ENCODE measurements around the gene CLCN4.

Gene CLCN4

DNA sequence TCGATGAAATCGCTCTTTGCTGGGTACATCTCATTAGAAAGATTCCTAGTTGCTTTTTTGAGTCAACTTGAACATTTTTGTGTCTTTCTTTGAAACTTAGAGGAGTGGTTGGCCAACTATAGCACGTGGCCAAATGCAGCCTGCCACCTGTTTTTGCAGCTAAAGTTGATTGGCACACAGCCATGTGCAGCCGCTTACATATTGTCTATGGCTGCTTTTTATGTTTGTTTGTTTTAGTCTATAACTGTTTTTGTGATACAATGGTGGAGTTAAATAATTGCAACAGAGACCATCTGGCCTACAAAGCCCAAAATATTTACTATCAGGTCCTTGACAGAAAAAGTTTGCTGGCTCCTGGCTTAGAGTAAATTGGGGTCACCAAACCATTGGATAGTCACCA, 86.3 kb downstream of the CLCN4 start:
- TF ChIP-seq, protein P1, sequence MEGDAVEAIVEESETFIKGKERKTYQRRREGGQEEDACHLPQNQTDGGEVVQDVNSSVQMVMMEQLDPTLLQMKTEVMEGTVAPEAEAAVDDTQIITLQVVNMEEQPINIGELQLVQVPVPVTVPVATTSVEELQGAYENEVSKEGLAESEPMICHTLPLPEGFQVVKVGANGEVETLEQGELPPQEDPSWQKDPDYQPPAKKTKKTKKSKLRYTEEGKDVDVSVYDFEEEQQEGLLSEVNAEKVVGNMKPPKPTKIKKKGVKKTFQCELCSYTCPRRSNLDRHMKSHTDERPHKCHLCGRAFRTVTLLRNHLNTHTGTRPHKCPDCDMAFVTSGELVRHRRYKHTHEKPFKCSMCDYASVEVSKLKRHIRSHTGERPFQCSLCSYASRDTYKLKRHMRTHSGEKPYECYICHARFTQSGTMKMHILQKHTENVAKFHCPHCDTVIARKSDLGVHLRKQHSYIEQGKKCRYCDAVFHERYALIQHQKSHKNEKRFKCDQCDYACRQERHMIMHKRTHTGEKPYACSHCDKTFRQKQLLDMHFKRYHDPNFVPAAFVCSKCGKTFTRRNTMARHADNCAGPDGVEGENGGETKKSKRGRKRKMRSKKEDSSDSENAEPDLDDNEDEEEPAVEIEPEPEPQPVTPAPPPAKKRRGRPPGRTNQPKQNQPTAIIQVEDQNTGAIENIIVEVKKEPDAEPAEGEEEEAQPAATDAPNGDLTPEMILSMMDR (conservative IDR thresholded peaks at IDR 0.05; ENCODE audit: low read length): no peak
- no peak for TF ChIP-seq EZH2phosphoT487 (IDR thresholded peaks at IDR 0.05; ENCODE audit: borderline replicate concordance)

DNA sequence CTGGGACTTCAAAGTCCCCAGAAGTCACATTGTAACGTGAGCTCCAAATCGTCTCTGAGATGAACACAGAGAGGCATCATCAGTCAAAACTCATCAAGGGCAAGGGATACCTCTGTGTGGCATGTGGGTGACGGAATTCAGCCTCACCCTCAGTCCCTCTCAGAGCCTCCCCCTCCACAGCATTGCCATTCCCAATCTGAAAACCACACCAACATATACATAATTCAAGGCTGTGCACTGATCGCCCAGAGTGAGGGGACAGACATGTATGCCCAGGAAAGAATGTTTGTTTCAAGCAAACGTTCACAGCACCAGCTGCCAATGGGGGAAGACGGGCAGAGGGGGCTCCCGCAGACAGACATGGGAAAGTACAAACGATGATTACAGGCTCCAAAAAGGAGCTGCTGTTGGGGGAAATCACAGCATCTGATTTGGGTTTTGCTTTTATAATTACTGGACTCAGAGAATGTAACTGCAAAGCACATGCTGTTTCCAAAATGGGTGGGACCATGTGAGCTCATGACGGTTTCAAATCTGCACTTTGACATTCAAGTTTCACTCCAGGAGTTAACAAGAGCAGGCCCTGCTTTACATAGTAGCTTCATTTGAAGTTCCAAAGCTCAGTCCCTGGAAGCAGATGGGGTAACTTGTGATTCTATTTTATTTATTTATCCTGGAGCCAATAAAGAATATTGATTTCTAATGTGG, 88.3 kb downstream of the CLCN4 start:
- Histone ChIP-seq H3K36me3 (ENCODE audit: insufficient read depth, low read length) (no peaks in the 10 kb centered on the region), H3K9me2 (replicated peaks; ENCODE audit: low read depth, low read length) (no peaks in the 10 kb centered on the region), H2AFZ (ENCODE audit: low read length) (peak overlapping the region; percentile 65; the same call in 1 of the 2 replicates), H3K4me2 (ENCODE audit: low read depth, low read length, poor library complexity, severe bottlenecking) (peak overlapping the region; percentile 54), H3K4me1 (ENCODE audit: insufficient read depth, low read length, poor library complexity, severe bottlenecking) (peaks cover 26% of the 10 kb centered on the region), H3K4me3 (ENCODE audit: low read length, poor library complexity, severe bottlenecking) (peak overlapping the region; percentile 37), H3K9me3 (ENCODE audit: insufficient read depth, low read depth, low read length) (no peaks in the 10 kb centered on the region), H3K79me2 (ENCODE audit: insufficient read depth, low read length) (no peaks in the 10 kb centered on the region), H3K27me3 (ENCODE audit: insufficient read depth, low read length, poor library complexity, severe bottlenecking) (no peaks in the 10 kb centered on the region), H4K20me1 (ENCODE audit: insufficient read depth, low read length, poor library complexity, severe bottlenecking) (no peaks in the 10 kb centered on the region), H3K9ac (ENCODE audit: low read depth, low read length, poor library complexity, severe bottlenecking) (peak overlapping the region; percentile 36), H3F3A (ENCODE audit: low read depth) (peaks cover 3% of the 10 kb centered on the region; the same call in 1 of the 2 replicates)
- no peak for TF ChIP-seq EZH2phosphoT487 (IDR thresholded peaks at IDR 0.05; ENCODE audit: borderline replicate concordance)
- TF ChIP-seq, protein P1 (conservative IDR thresholded peaks at IDR 0.05; ENCODE audit: low read length): no peak

More for the DNA sequence above, 86.3 kb downstream of the CLCN4 start:
- Histone ChIP-seq H3K27me3 (ENCODE audit: insufficient read depth, low read length, poor library complexity, severe bottlenecking) (no peaks in the 10 kb centered on the region), H4K20me1 (ENCODE audit: insufficient read depth, low read length, poor library complexity, severe bottlenecking) (no peaks in the 10 kb centered on the region), H3K36me3 (ENCODE audit: insufficient read depth, low read length) (no peaks in the 10 kb centered on the region), H3K4me2 (ENCODE audit: low read depth, low read length, poor library complexity, severe bottlenecking) (no peak overlapping the region), H3K4me3 (ENCODE audit: low read length, poor library complexity, severe bottlenecking) (no peak overlapping the region), H3K9ac (ENCODE audit: low read depth, low read length, poor library complexity, severe bottlenecking) (no peak overlapping the region), H3K79me2 (ENCODE audit: insufficient read depth, low read length) (no peaks in the 10 kb centered on the region), H3F3A (ENCODE audit: low read depth) (peaks cover 3% of the 10 kb centered on the region; the same call in 1 of the 2 replicates), H3K9me3 (ENCODE audit: insufficient read depth, low read depth, low read length) (no peaks in the 10 kb centered on the region), H2AFZ (ENCODE audit: low read length) (no peak overlapping the region), H3K9me2 (replicated peaks; ENCODE audit: low read depth, low read length) (no peaks in the 10 kb centered on the region), H3K4me1 (ENCODE audit: insufficient read depth, low read length, poor library complexity, severe bottlenecking) (peaks cover 25% of the 10 kb centered on the region)

DNA sequence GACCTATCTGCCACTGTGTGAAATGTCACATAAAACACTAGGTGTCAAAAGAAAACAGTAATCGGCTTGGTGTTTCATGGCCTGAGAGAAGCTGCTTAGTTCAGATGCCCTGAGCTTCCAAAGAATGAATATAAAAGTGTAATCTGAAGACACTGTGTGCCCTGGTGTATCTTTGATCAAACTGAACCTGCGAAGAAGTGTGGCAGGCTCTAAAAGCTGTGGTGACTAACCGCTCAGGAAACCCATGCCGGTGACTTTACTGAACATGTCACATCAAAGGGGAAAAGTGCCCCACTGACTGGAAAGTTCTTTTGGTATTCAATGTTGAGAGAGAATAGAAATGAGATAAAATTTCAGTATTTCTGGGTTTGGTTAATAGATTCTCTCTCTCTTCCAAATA, 89.1 kb downstream of the CLCN4 start:
- no peaks in the 10 kb centered on the region for H3K9me2 ChIP-seq (replicated peaks; ENCODE audit: low read depth, low read length)
- TF ChIP-seq, protein P1 (conservative IDR thresholded peaks at IDR 0.05; ENCODE audit: low read length): no peak
- no peak for TF ChIP-seq EZH2phosphoT487 (IDR thresholded peaks at IDR 0.05; ENCODE audit: borderline replicate concordance)
- peaks cover 26% of the 10 kb centered on the region for H3K4me1 ChIP-seq (ENCODE audit: insufficient read depth, low read length, poor library complexity, severe bottlenecking)
- H3K36me3 ChIP-seq (ENCODE audit: insufficient read depth, low read length): no peaks in the 10 kb centered on the region
- H3F3A ChIP-seq (ENCODE audit: low read depth): peaks cover 3% of the 10 kb centered on the region; the same call in 1 of the 2 replicates
- peak overlapping the region; percentile 54 for H3K4me2 ChIP-seq (ENCODE audit: low read depth, low read length, poor library complexity, severe bottlenecking)
- H2AFZ ChIP-seq (ENCODE audit: low read length): peak overlapping the region; percentile 65; the same call in 1 of the 2 replicates
- H4K20me1 ChIP-seq (ENCODE audit: insufficient read depth, low read length, poor library complexity, severe bottlenecking): no peaks in the 10 kb centered on the region
- H3K9me3 ChIP-seq (ENCODE audit: insufficient read depth, low read depth, low read length): no peaks in the 10 kb centered on the region
- peak overlapping the region; percentile 36 for H3K9ac ChIP-seq (ENCODE audit: low read depth, low read length, poor library complexity, severe bottlenecking)
- no peaks in the 10 kb centered on the region for H3K27me3 ChIP-seq (ENCODE audit: insufficient read depth, low read length, poor library complexity, severe bottlenecking)
- H3K4me3 ChIP-seq (ENCODE audit: low read length, poor library complexity, severe bottlenecking): peak overlapping the region; percentile 37
- H3K79me2 ChIP-seq (ENCODE audit: insufficient read depth, low read length): no peaks in the 10 kb centered on the region
